ENCODE measurements around the gene OR2L8. TPM values are rescaled to one million over a fixed set of nuclear protein-coding genes. Genes with fewer than 3 reads are reported as not detected.

The OR2L8 gene, protein sequence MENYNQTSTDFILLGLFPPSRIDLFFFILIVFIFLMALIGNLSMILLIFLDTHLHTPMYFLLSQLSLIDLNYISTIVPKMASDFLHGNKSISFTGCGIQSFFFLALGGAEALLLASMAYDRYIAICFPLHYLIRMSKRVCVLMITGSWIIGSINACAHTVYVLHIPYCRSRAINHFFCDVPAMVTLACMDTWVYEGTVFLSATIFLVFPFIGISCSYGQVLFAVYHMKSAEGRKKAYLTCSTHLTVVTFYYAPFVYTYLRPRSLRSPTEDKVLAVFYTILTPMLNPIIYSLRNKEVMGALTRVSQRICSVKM
- total RNA-seq = not detected in 2 replicates

DNA sequence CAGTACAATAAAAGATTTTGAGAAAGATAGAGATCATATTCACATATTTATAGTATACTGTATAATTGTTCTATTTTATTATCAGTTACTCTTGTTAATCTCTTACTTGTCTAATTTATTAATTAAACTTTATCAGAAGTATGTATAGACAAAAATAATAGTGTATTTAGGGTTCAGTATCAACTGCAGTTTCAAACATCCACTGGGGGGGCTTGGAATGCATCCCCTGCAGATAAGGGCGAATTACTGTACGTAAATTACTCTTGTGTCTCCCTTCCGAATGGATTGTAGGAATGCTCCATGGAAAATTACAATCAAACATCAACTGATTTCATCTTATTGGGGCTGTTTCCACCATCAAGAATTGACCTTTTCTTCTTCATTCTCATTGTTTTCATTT lies at the start of gene OR2L8:
Gene OR2L8, plus strand, starts transcription at position 301 of the 400 bp plus-strand sequence. Its CDS starts 0 bp downstream, at position 301.

DNA sequence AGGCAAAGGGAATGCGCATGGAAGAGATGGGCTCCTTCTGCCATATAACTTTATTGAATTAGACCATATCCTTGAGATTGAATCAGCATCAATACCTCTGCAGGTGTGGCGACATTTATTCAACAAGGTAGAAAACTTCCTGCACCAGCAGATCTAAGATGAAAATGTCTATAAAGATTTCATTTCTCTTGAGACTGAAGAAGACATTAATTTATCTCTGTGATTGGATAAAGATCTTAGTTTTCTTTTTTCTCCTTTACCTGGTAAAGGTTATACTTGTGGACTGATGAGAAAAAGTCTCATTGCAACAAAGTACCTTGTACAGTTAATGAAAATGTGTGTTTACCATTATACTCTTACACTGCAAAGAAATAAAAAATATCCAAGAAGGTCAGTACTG lies 28.7 kb upstream of the OR2L8 start, which contains the start of gene OR2T8:
Gene OR2T8, plus strand, starts transcription at position 301 of the 400 bp plus-strand sequence. CDS start 766 bp downstream, outside the sequence.

DNA sequence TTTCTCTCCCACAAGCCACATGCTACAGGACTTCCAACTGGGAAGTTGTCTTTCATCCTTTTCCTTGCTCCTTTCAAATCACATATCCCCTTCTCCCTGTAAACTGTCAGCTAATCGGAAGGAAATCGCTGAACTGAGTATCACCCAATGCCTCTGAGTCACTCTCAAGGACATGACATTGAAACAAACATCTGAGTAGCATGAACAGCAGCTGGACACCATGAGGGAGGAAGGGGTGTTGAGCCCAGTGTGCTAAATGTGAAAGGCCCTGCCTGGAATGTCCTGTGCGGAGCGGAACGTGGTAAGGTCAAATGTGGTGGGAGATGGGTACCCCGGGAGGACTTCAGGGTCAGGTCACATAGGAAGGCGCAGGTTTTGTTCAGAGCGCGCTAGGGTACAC lies 23.8 kb upstream of the OR2L8 start, which contains the start of gene OR2AJ1:
Gene OR2AJ1, plus strand, starts transcription at position 22 of the 400 bp plus-strand sequence. CDS start 8,880 bp downstream, outside the sequence.

DNA sequence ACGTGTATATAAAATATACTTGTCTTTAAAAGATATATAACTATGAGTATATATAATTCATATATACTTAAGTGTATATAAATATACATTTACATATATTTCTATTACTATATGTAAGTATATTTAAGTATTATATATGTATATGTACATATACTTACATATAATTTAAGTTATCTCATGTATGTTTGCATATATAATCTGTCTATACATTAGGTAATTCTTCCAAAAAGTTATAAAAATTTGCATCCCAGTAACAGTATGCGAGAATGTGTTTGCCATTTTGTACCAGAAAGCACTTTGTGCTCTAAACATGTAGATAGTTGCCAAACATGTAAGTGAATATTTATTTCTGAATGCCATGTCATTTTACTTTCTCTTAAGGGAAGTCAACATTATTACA lies 16.3 kb downstream of the OR2L8 start, which contains the start of gene OR2AK2:
Gene OR2AK2, plus strand, starts transcription at position 301 of the 400 bp plus-strand sequence. CDS start 144 bp downstream, outside the sequence.

Other genes with a start within 250 kb of the OR2L8 start
- not detected in 2 replicates for gene OR6F1, start 232.2 kb upstream of the OR2L8 start, total RNA-seq
- gene OR14K1, start 210.2 kb upstream of the OR2L8 start, total RNA-seq = 0.11 TPM in 1 of 2 replicates, not detected in the other
- gene OR14A2, start 200.7 kb upstream of the OR2L8 start, total RNA-seq = not detected in 2 replicates
- gene OR1C1, start 188.3 kb upstream of the OR2L8 start, total RNA-seq = not detected in 2 replicates
- not detected in 2 replicates for gene OR14A16, start 124.7 kb upstream of the OR2L8 start, total RNA-seq
- gene OR11L1, start 107.0 kb upstream of the OR2L8 start, total RNA-seq = not detected in 2 replicates
- gene TRIM58, start 91.7 kb upstream of the OR2L8 start, total RNA-seq = 0.33 and 0.43 TPM in 2 replicates
- 0.09 and 0.33 TPM in 2 replicates for gene OR2W3, start 53.3 kb upstream of the OR2L8 start, total RNA-seq
- not detected in 2 replicates for gene OR2T8, start 28.6 kb upstream of the OR2L8 start, total RNA-seq
- gene OR2AJ1, start 24.0 kb upstream of the OR2L8 start, total RNA-seq = not detected in 2 replicates
- gene OR2AK2, start 16.4 kb downstream of the OR2L8 start, total RNA-seq = not detected in 2 replicates
- not detected in 2 replicates for gene OR2L5, start 64.8 kb downstream of the OR2L8 start, total RNA-seq
- not detected in 2 replicates for gene OR2L2, start 81.2 kb downstream of the OR2L8 start, total RNA-seq
- not detected in 2 replicates for gene OR2L3, start 98.0 kb downstream of the OR2L8 start, total RNA-seq
- gene OR2L13, start 146.3 kb downstream of the OR2L8 start, total RNA-seq = not detected in 2 replicates
- not detected in 2 replicates for gene OR2M5, start 196.3 kb downstream of the OR2L8 start, total RNA-seq
- gene OR2M2, start 226.0 kb downstream of the OR2L8 start, total RNA-seq = not detected in 2 replicates
- gene OR2M3, start 248.4 kb downstream of the OR2L8 start, total RNA-seq = not detected in 2 replicates